B cell (primary cell): Measurements from ENCODE around the gene AMIGO2. TPM values are rescaled to one million over a fixed set of nuclear protein-coding genes. Genes with fewer than 3 reads are reported as not detected.

Experiments used
- ATAC-seq: fragments of 200-7000 bp; cut with Tn5 transposase; one replicate; pipeline ENCODE4 v1.10.0; 2021; ENCODE audit warnings: low read depth, mild to moderate bottlenecking, moderate number of reproducible peaks, moderate library complexity
- CTCF ChIA-PET: fragments of 350-600 bp; sonication (Branson Sonifier 250); formaldehyde crosslinking; loops from one replicate; lab custom pipeline; 2021; ENCODE audit warnings: antibody characterized with exemption, inconsistent platforms; lab: Charles Lee
- POLR2A ChIA-PET: fragments of 350-600 bp; sonication (Branson Sonifier 250); formaldehyde crosslinking; loops from one replicate; lab custom pipeline; 2021; ENCODE audit warnings: antibody characterized with exemption; lab: Charles Lee
- DNase-seq: peaks from one replicate; pipeline ENCODE4 v3.0.0; 2013
- H2AFZ ChIP-seq: 2 replicates; pipeline ENCODE4 v1.6.1; 2012; ENCODE audit warnings: mild to moderate bottlenecking, low read depth, low read length; ENCODE audit not compliant: insufficient read depth, poor library complexity, severe bottlenecking
- H3K27ac ChIP-seq, 2 donors: 1 replicate in 1 of 2; 2 replicates in 1 of 2; pipeline ENCODE4 v1.5.1; 2012 to 2013; ENCODE audit warnings: low read length in 2 of 2, mild to moderate bottlenecking in 2 of 2, moderate library complexity in 1 of 2
- H3K27me3 ChIP-seq, 4 experiments: fragments of 200-600 bp in 1 of 4; sonication (generic) in 1 of 4; replicated peaks in 1 of 4; 1 replicate in 2 of 4; 2 replicates in 2 of 4; pipeline versions ENCODE4 v1.6.1 to v1.7.0; 2013 to 2016; ENCODE audit warnings: low read length in 3 of 4, mild to moderate bottlenecking in 2 of 4, mixed read lengths in 1 of 4, moderate library complexity in 1 of 4; ENCODE audit not compliant: insufficient read depth in 4 of 4, control insufficient read depth in 3 of 4; ENCODE audit errors: control extremely low read depth in 1 of 4
- H3K36me3 ChIP-seq, 2 experiments: replicated peaks in 1 of 2; 1 replicate in 1 of 2; 2 replicates in 1 of 2; pipeline versions ENCODE4 v1.6.1 to v1.7.1; 2013; ENCODE audit warnings: low read length in 1 of 2; ENCODE audit not compliant: insufficient read depth in 2 of 2, control insufficient read depth in 1 of 2; ENCODE audit errors: control extremely low read depth in 1 of 2, extremely low read depth in 1 of 2
- H3K4me1 ChIP-seq, 2 donors: fragments of 200-600 bp in 1 of 2; sonication (generic) in 1 of 2; 1 replicate in 1 of 2; 2 replicates in 1 of 2; pipeline versions ENCODE4 v1.5.1 to v1.6.1; 2013 to 2017; ENCODE audit warnings: low read length in 2 of 2; ENCODE audit not compliant: control insufficient read depth in 2 of 2, insufficient read depth in 2 of 2
- H3K4me2 ChIP-seq: replicated peaks from 2 replicates; pipeline ENCODE3; 2012; ENCODE audit warnings: mild to moderate bottlenecking, low read depth, low read length; ENCODE audit not compliant: poor library complexity, severe bottlenecking
- H3K4me3 ChIP-seq, 5 experiments: fragments of 200-600 bp in 1 of 5; sonication (generic) in 1 of 5; 1 replicate in 3 of 5; 2 replicates in 2 of 5; pipeline versions ENCODE4 v1.5.1 to v1.7.0; 2011 to 2016; ENCODE audit warnings: low read length in 4 of 5, mild to moderate bottlenecking in 4 of 5, low read depth in 2 of 5, control low read depth in 1 of 5, moderate library complexity in 1 of 5; ENCODE audit not compliant: insufficient read depth in 1 of 5; ENCODE audit errors: control extremely low read depth in 1 of 5, extremely low read depth in 1 of 5
- H3K79me2 ChIP-seq: fragments of 200-600 bp; sonication (generic); one replicate; pipeline ENCODE4 v1.6.0; 2016; ENCODE audit warnings: low read length; ENCODE audit not compliant: control insufficient read depth, insufficient read depth
- H3K9ac ChIP-seq: fragments of 200-600 bp; sonication (generic); 2 replicates; pipeline ENCODE4 v1.6.1; 2017; ENCODE audit warnings: mild to moderate bottlenecking, low read length, moderate library complexity
- H3K9me3 ChIP-seq, 3 donors: one replicate each; pipeline versions ENCODE4 v1.6.1 to v1.7.1; 2013; ENCODE audit warnings: low read length in 2 of 3; ENCODE audit not compliant: control insufficient read depth in 2 of 3, insufficient read depth in 1 of 3; ENCODE audit errors: control extremely low read depth in 1 of 3
- H4K20me1 ChIP-seq: 2 replicates; pipeline ENCODE4 v1.6.0; 2012; ENCODE audit warnings: mild to moderate bottlenecking, low read length; ENCODE audit not compliant: insufficient read depth, control insufficient read depth, poor library complexity, severe bottlenecking
- H3K27ac Mint-ChIP-seq: one replicate; pipeline ENCODE4 v1.8.0; 2021; ENCODE audit warnings: mixed read lengths
- H3K27me3 Mint-ChIP-seq: one replicate; pipeline ENCODE4 v1.8.0; 2021; ENCODE audit warnings: mixed read lengths
- H3K4me1 Mint-ChIP-seq: one replicate; pipeline ENCODE4 v1.8.0; 2021; ENCODE audit warnings: mixed read lengths
- H3K4me3 Mint-ChIP-seq: one replicate; pipeline ENCODE4 v1.8.0; 2021; ENCODE audit warnings: mixed read lengths
- H3K9me3 Mint-ChIP-seq: one replicate; pipeline ENCODE4 v1.8.0; 2022; ENCODE audit warnings: mixed read lengths; ENCODE audit not compliant: insufficient read depth
- CTCF ChIP-seq: fragments of 200-600 bp; IDR thresholded peaks from one replicate; pipeline ENCODE4 v1.8.0; 2022; ENCODE audit warnings: antibody characterized with exemption, mild to moderate bottlenecking
- EZH2 ChIP-seq: IDR thresholded peaks from 2 replicates; pipeline ENCODE4 v1.6.1; 2012; ENCODE audit warnings: borderline replicate concordance, low read depth, mild to moderate bottlenecking, moderate library complexity, low read length; ENCODE audit not compliant: insufficient read depth, poor library complexity, severe bottlenecking
- WGBS: methylation state at CpG from one replicate; pipeline ENCODE4 v1.1.5; 2013; ENCODE audit warnings: missing lambda C conversion rate; ENCODE audit not compliant: insufficient coverage; 5-methylcytosine and 5-hydroxymethylcytosine counted together
- intact Hi-C: fragments of 100-400 bp; cut with micrococcal nuclease; formaldehyde crosslinking; loops from one replicate; pipeline ENCODE4 v1.10.0; 2022
- polyA plus RNA-seq: library from polyadenylated mRNA; depleted of rRNA; stranded (reverse); fragments of >200 nt; gene quantifications from 2 replicates; pipeline ENCODE4 v1.2.3, GENCODE V29; 2012
- total RNA-seq, 2 donors: library from RNA; stranded (reverse); fragments of 120-200 nt in 1 of 2; gene quantifications; 1 replicate in 1 of 2; 2 replicates in 1 of 2; pipeline versions ENCODE4 v1.2.3 to v1.2.4, GENCODE V29; 2013 to 2022

Gene AMIGO2
- total and polyA plus RNA-seq, 2 donors (not counting 1 experiment from before 2014, with no cell fraction given): 10.4 to 11.8 TPM

DNA sequence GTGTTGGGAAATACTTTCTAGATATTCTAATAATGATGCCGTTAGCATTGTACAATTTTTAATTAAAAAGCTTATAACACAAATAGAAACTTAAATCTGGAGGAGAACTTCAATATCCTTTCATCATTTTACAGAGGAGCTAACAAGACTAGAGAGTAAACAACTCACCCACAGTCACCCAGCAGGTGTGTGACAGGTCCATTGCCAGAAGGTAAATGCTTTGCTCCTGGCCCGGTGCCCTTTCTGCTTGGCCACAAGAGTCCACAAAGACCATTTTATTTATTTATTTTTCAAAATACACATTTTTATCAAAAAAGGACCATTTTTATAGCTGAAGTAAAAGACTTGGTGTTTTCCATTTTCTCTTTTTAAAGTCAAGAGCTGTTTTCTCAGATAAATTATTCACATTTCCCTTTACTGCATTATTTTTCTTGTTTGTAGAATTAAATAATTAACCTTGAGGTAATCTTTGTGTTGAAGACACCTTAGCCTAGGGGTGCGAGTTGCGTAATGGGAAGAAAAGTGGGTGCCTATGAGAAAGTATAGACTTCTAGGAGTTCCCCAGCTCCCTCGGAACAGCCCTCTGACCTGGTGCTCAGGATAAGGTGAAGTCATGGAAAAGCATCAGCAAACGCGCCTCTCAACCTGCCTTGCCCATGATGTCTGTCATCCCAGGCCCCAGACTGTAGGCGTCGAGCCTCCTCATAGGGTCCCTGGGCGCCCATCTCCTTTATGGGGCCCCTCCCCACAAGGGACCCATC, 26.3 kb upstream of the AMIGO2 start:
- ATAC-seq (no peak), DNase-seq (no peak)
- Mint-ChIP-seq H3K27ac (no peak overlapping the region), H3K4me3 (no peak overlapping the region), H3K27me3 (no peaks in the 10 kb centered on the region), H3K9me3 (no peaks in the 10 kb centered on the region), H3K4me1 (no peaks in the 10 kb centered on the region)
- ChIA-PET CTCF (interaction anchor here (1.1 kb wide), 1 partner anchor 10 kb away, joined by 4 read pairs; no protein-coding TSS in a partner anchor), POLR2A (no interaction called here)
- Histone ChIP-seq H3K9ac (no peak overlapping the region), H3K36me3 (peaks cover 0 to 6% of the 10 kb centered on the region in 2 experiments), H3K4me2 (no peak overlapping the region), H3K9me3 (no peaks in the 10 kb centered on the region), H3K4me3 (no peak overlapping the region), H3K27ac (no peak overlapping the region), H2AFZ (no peak overlapping the region), H4K20me1 (no peaks in the 10 kb centered on the region), H3K4me1 (no peaks in the 10 kb centered on the region), H3K27me3 (no peaks in the 10 kb centered on the region), H3K79me2 (no peaks in the 10 kb centered on the region)
- intact Hi-C loops: no loop called here
- WGBS: 94% methylated on average over 7 of the region's 10 CpGs
- TF ChIP-seq CTCF: no peak
- no peak for TF ChIP-seq EZH2
